Gastroesophageal sphincter (tissue), 3 donors: ENCODE results near the gene ARMH3.

Source experiments
- CTCF ChIP-seq, 4 experiments: fragments of 200-600 bp in 2 of 4; fragments of 450-650 bp in 2 of 4; sonication (generic) in 1 of 4; IDR thresholded peaks; one replicate each; pipeline ENCODE4 v1.5.1; 2017 to 2019; ENCODE audit warnings: antibody characterized with exemption in 4 of 4, mild to moderate bottlenecking in 2 of 4, moderate library complexity in 2 of 4
- EP300 ChIP-seq: sonication (generic); formaldehyde crosslinking; IDR thresholded peaks from one replicate; pipeline ENCODE4 v1.6.1; 2017; ENCODE audit warnings: antibody characterized with exemption, mild to moderate bottlenecking
- POLR2A ChIP-seq, 2 donors: fragments of 450-650 bp; IDR thresholded peaks; one replicate each; pipeline ENCODE4 v1.6.1; 2017; ENCODE audit warnings: antibody characterized with exemption in 2 of 2, mild to moderate bottlenecking in 2 of 2, moderate library complexity in 1 of 2
- POLR2AphosphoS5 ChIP-seq: sonication (generic); formaldehyde crosslinking; IDR thresholded peaks from one replicate; pipeline ENCODE4 v1.6.1; 2017; ENCODE audit warnings: antibody characterized with exemption

DNA sequence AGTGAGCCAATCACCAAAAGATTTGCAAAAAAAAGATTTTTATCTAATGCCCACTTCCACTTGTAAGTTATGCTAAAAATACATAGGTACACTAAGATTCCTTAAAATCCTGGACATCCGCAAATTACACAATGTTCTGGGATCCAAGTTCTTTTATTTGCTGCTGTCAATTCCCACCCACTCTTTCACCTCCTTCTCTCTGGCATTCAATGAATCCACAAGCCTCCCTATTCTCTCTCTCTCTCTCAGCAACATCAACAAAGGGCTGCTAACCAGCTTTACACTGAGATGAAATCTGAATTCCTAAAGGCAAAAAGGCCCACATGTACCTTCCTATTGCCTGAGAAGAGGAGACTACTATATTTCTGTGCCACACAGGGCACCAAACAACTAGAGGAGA, 99.9 kb downstream of the ARMH3 start:
- TF ChIP-seq CTCF (IDR thresholded peaks at IDR 0.05) (no peak), POLR2A (IDR thresholded peaks at IDR 0.05) (no peak), POLR2AphosphoS5 (no peak), EP300 (no peak)
